ENCODE results near the gene CMPK2. TPM values are rescaled to one million over a fixed set of nuclear protein-coding genes. Genes with fewer than 3 reads are reported as not detected.

CMPK2 gene
- total and polyA plus RNA-seq, 9 of the 15 experiments (the other 6 are each of a cell fraction or from before 2014, with no cell fraction given), result 2.6 to 10.5 (median 5.0) TPM

DNA sequence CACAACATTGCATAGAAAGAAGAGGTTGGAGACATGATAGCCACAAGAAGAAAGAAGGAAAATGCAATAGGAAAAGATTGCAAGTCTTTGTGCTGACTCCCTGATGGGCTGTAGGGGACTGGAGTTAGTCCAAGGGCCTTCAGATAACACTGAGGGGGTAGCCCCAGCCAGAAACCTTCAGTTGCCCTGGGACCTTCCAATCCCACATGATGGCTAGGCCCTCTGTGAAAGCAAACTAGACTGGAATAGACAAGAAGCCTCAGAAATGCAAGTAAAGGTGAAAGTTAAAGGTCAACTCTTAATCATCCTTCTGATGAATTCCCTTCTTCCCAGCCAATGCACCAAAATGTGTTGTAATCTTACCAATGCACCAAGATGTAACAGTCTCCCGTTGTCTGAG, 19.2 kb downstream of the CMPK2 start:
- POLR2A ChIA-PET, result interaction anchor here (1.8 to 2.8 kb wide), 2 partner anchors 15 to 18 kb away, joined by 8 to 21 read pairs; partner anchors contain the start of gene CMPK2
- Histone ChIP-seq H4K20me1 (replicated peaks; ENCODE audit: control insufficient read depth, insufficient read depth, low read length) (no peaks in the 10 kb centered on the region), H3K36me3 (ENCODE audit: control insufficient read depth, insufficient read depth, low read length) (peaks cover 13% of the 10 kb centered on the region), H2AFZ (ENCODE audit: low read depth, low read length) (no peak overlapping the region), H3K4me1 (replicated peaks in 1 of 2; ENCODE audit: control insufficient read depth in 2 of 2, insufficient read depth in 2 of 2, low read length in 2 of 2) (peaks cover 5 to 13% of the 10 kb centered on the region in 2 experiments; a peak in 4 of 5 replicates), H3K9me3 (replicated peaks; ENCODE audit: control insufficient read depth, insufficient read depth, low read depth, low read length) (peaks cover 39% of the 10 kb centered on the region), H3K9ac (ENCODE audit: insufficient read depth in 1 of 2, low read depth in 2 of 2, low read length in 2 of 2) (no peak overlapping the region), H3K4me2 (ENCODE audit: insufficient read depth, low read length) (peak overlapping the region; percentile 48), H3K4me3 (no peak overlapping the region), H3K27ac (ENCODE audit: extremely low read depth, low read depth, low read length) (peak overlapping the region; percentile 69; the same call in 2 of the 3 replicates), H3K79me2 (ENCODE audit: control insufficient read depth, insufficient read depth, low read length) (no peaks in the 10 kb centered on the region), H3K9me1 (ENCODE audit: control insufficient read depth, insufficient read depth, low read length) (no peaks in the 10 kb centered on the region), H3K27me3 (ENCODE audit: control insufficient read depth in 2 of 2, insufficient read depth in 2 of 2, low read length in 2 of 2) (no peaks in the 10 kb centered on the region)
- CTCF ChIA-PET (ENCODE audit: low intra/inter-chr PET ratio), result no interaction called here
- no peak for ATAC-seq
- FAIRE-seq, result peak; percentile 19
- no peak for DNase-seq (ENCODE audit: extremely low read depth in 1 of 4, low spot score in 3 of 4)
- in situ Hi-C loops (cut with MboI) (loop anchor here (25.0 kb wide), 1 partner anchor 166 kb away; no protein-coding TSS in a partner anchor), intact Hi-C loops (cut with micrococcal nuclease) (loop anchor here (2.0 to 5.0 kb wide), 2 partner anchors 70 to 236 kb away; partner anchors contain the start of gene RNF144A)
- no TSS peak for BruUV-seq (replicated peaks)
- 4% methylated on average over 1 of the region's 1 CpG for WGBS (ENCODE audit: insufficient coverage, low coverage, missing lambda C conversion rate)
- TF ChIP-seq E2F4 (CRISPR knock-in tag; IDR thresholded peaks at IDR 0.05; ENCODE audit: low read depth) (no peak), E4F1 (CRISPR knock-in tag; IDR thresholded peaks at IDR 0.05; ENCODE audit: borderline replicate concordance) (no peak), FOXK1 (CRISPR knock-in tag; IDR thresholded peaks at IDR 0.05; ENCODE audit: borderline replicate concordance) (no peak), ZBTB43 (CRISPR knock-in tag; IDR thresholded peaks at IDR 0.05) (peak; percentile 7; the same call in 1 of the 2 replicates), E2F8 (IDR thresholded peaks at IDR 0.05; ENCODE audit: low read depth, partially characterized antibody) (no peak)
- TF ChIP-seq, protein P1, sequence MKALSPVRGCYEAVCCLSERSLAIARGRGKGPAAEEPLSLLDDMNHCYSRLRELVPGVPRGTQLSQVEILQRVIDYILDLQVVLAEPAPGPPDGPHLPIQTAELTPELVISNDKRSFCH (CRISPR knock-in tag; IDR thresholded peaks at IDR 0.05), result no peak
- TF ChIP-seq, protein P1 (tag; IDR thresholded peaks at IDR 0.05), result 0 out of 2 replicates have a peak, but pooled peaks have one; percentile 12

All from K562 (cell line).